Gastroesophageal sphincter (tissue), 3 donors: ENCODE data around the gene GMDS.

Experiments
- CTCF ChIP-seq, 4 experiments: fragments of 200-600 bp in 2 of 4; fragments of 450-650 bp in 2 of 4; sonication (generic) in 1 of 4; IDR thresholded peaks; one replicate each; pipeline ENCODE4 v1.5.1; 2017 to 2019; ENCODE audit warnings: antibody characterized with exemption in 4 of 4, mild to moderate bottlenecking in 2 of 4, moderate library complexity in 2 of 4
- EP300 ChIP-seq: sonication (generic); formaldehyde crosslinking; IDR thresholded peaks from one replicate; pipeline ENCODE4 v1.6.1; 2017; ENCODE audit warnings: antibody characterized with exemption, mild to moderate bottlenecking
- POLR2A ChIP-seq, 2 donors: fragments of 450-650 bp; IDR thresholded peaks; one replicate each; pipeline ENCODE4 v1.6.1; 2017; ENCODE audit warnings: antibody characterized with exemption in 2 of 2, mild to moderate bottlenecking in 2 of 2, moderate library complexity in 1 of 2
- POLR2AphosphoS5 ChIP-seq: sonication (generic); formaldehyde crosslinking; IDR thresholded peaks from one replicate; pipeline ENCODE4 v1.6.1; 2017; ENCODE audit warnings: antibody characterized with exemption

GRCh38 chr6:1904898-1905297 is 340.5 kb downstream of the GMDS start:
- TF ChIP-seq EP300 (no peak), CTCF (IDR thresholded peaks at IDR 0.05) (no peak), POLR2AphosphoS5 (no peak), POLR2A (IDR thresholded peaks at IDR 0.05) (no peak)
